RWPE1 (cell line): ENCODE measurements around the gene LIME1.
A peak's percentile ranks its signal among the peaks of the same experiment; 100 is the strongest.

Source experiments
- CTCF ChIA-PET: fragments of 350-600 bp; sonication (Branson Sonifier 250); formaldehyde crosslinking; extraction: SDS; loops from one replicate; lab custom pipeline; 2021; lab: Yijun Ruan, JAX
- POLR2A ChIA-PET: fragments of 400-600 bp; formaldehyde crosslinking; extraction: SDS; loops from one replicate; lab custom pipeline; 2020; ENCODE audit warnings: antibody characterized with exemption; ENCODE audit not compliant: low non-redundant PET; lab: Yijun Ruan, JAX
- DNase-seq: peaks from one replicate; pipeline ENCODE4 v3.0.0; 2012; ENCODE audit warnings: low spot score
- H3K27ac ChIP-seq: fragments of 450-650 bp; 2 replicates; pipeline ENCODE4 v1.5.1; 2017
- CTCF ChIP-seq: fragments of 450-650 bp; conservative IDR thresholded peaks from 2 replicates; pipeline ENCODE4 v1.5.1; 2017; ENCODE audit warnings: low read depth, mild to moderate bottlenecking

Gene LIME1

GRCh38 chr20:63693733-63694583 lies 42.5 kb upstream of the LIME1 start:
- DNase-seq: no peak
- TF ChIP-seq CTCF: no peak
- POLR2A ChIA-PET: no interaction called here
- CTCF ChIA-PET: interaction anchor here (1.2 kb wide), 1 partner anchor 102 kb away, joined by 3 read pairs; no protein-coding TSS in a partner anchor
- H3K27ac ChIP-seq: peak overlapping the region; percentile 97

GRCh38 chr20:63694584-63695423 lies 41.7 kb upstream of the LIME1 start:
- ChIA-PET CTCF (interaction anchor here (1.2 kb wide), 1 partner anchor 101 kb away, joined by 3 read pairs; no protein-coding TSS in a partner anchor), POLR2A (no interaction called here)
- no peak for DNase-seq
- H3K27ac ChIP-seq: peak overlapping the region; percentile 97
- no peak for TF ChIP-seq CTCF

GRCh38 chr20:63695424-63696305 lies 40.8 kb upstream of the LIME1 start:
- no peak for DNase-seq
- TF ChIP-seq CTCF: no peak
- POLR2A ChIA-PET: interaction anchor here (0.9 kb wide), 1 partner anchor 12 kb away, joined by 4 read pairs; no protein-coding TSS in a partner anchor
- CTCF ChIA-PET: interaction anchor here (0.6 to 1.8 kb wide), 2 partner anchors 10 to 61 kb away, joined by 3 to 7 read pairs; no protein-coding TSS in a partner anchor
- H3K27ac ChIP-seq: peak overlapping the region; percentile 97

- H3K27ac ChIP-seq: peak overlapping the region; percentile 97
- CTCF ChIA-PET: interaction anchor here (0.6 to 1.8 kb wide), 2 partner anchors 10 to 62 kb away, joined by 3 to 7 read pairs; no protein-coding TSS in a partner anchor
- peak; percentile 95 for DNase-seq
- POLR2A ChIA-PET: interaction anchor here (0.9 to 1.0 kb wide), 2 partner anchors 11 to 54 kb away, joined by 4 read pairs; no protein-coding TSS in a partner anchor
- no peak for TF ChIP-seq CTCF
These were observed 40.2 kb upstream of the LIME1 start for GRCh38 chr20:63696306-63696627.

- POLR2A ChIA-PET: interaction anchor here (0.6 to 1.0 kb wide), 3 partner anchors 10 to 175 kb away, joined by 3 to 4 read pairs (median 4); no protein-coding TSS in a partner anchor
- H3K27ac ChIP-seq: peak within 1 kb of the TSS; percentile 97
- CTCF ChIA-PET: interaction anchor here (0.6 to 1.8 kb wide), 3 partner anchors 9 to 159 kb away, joined by 3 to 7 read pairs (median 7); partner anchors contain the start of gene PTK6
- no peak for DNase-seq
- peak; percentile 10; the same call in 1 of the 2 replicates for TF ChIP-seq CTCF
These were observed 39.7 kb upstream of the LIME1 start, which contains the start of gene TNFRSF6B for GRCh38 chr20:63696628-63697356. TSS of gene TNFRSF6B (plus strand) at chr20:63696652. CDS start at chr20:63696768, 116 bp downstream.
